ENCODE measurements around the gene ANKS1B.

GRCh38 chr12:99224237-99224636 lies 760.5 kb downstream of the ANKS1B start:
- TF ChIP-seq KAT2A (conservative IDR thresholded peaks at IDR 0.05; ENCODE audit: control insufficient read depth, low read depth, low read length) (no peak), POLR2A (IDR thresholded peaks at IDR 0.05; ENCODE audit: low read depth, low read length) (no peak), SMC3 (IDR thresholded peaks at IDR 0.05; ENCODE audit: borderline replicate concordance, low read length) (no peak), CTCF (IDR thresholded peaks at IDR 0.05 in 2 of 3, conservative IDR thresholded peaks at IDR 0.05 in 1 of 3; ENCODE audit: control insufficient read depth in 2 of 3, extremely low read depth in 1 of 3, insufficient read depth in 1 of 3, low read depth in 3 of 3, low read length in 3 of 3) (no peak), TCF12 (IDR thresholded peaks at IDR 0.05; ENCODE audit: low read depth, low read length) (no peak), CREB1 (IDR thresholded peaks at IDR 0.05; ENCODE audit: low read depth) (no peak), EZH2 (IDR thresholded peaks at IDR 0.05; ENCODE audit: borderline replicate concordance, control insufficient read depth, low read depth, low read length) (no peak)
